Activated CD8-positive, alpha-beta memory T cell treated with anti-CD3 and anti-CD28 coated beads, Interleukin-2, amount 50 U/mL, for 1 hour (primary cell): Measurements from ENCODE around the gene KCTD17.

Source experiments
- DNase-seq: peaks from one replicate; pipeline ENCODE4 v3.0.0-alpha.2; 2020; ENCODE audit errors: extremely low read depth

The KCTD17 gene

GRCh38 chr22:37043828-37044538, 7.6 kb upstream of the KCTD17 start:
- DNase-seq = no peak

- DNase-seq = no peak
These were observed 6.6 kb upstream of the KCTD17 start for GRCh38 chr22:37044634-37045625.

GRCh38 chr22:37045958-37046357, 5.6 kb upstream of the KCTD17 start:
- no peak for DNase-seq

GRCh38 chr22:37046589-37046988, 5.0 kb upstream of the KCTD17 start:
- no peak for DNase-seq

- DNase-seq = no peak
These were observed 4.5 kb upstream of the KCTD17 start for GRCh38 chr22:37047006-37047405.

- DNase-seq = no peak
These were observed 3.4 kb upstream of the KCTD17 start for GRCh38 chr22:37048133-37048532.

- no peak for DNase-seq
These were observed 2.3 kb upstream of the KCTD17 start for GRCh38 chr22:37049224-37049623.

- no peak for DNase-seq
These were observed 629 bp upstream of the KCTD17 start for GRCh38 chr22:37050913-37051312.

- no peak for DNase-seq
These were observed 1.1 kb downstream of the KCTD17 start for GRCh38 chr22:37052386-37053309.

GRCh38 chr22:37053310-37054055, 1.9 kb downstream of the KCTD17 start:
- DNase-seq = no peak

- no peak for DNase-seq
These were observed 2.5 kb downstream of the KCTD17 start for GRCh38 chr22:37054056-37054395.

GRCh38 chr22:37054600-37055365, 3.2 kb downstream of the KCTD17 start:
- no peak for DNase-seq

GRCh38 chr22:37056246-37056645, 4.7 kb downstream of the KCTD17 start:
- no peak for DNase-seq

GRCh38 chr22:37057226-37057625, 5.7 kb downstream of the KCTD17 start:
- DNase-seq = no peak

GRCh38 chr22:37057796-37058510, 6.4 kb downstream of the KCTD17 start:
- no peak for DNase-seq

GRCh38 chr22:37058917-37059701, 7.6 kb downstream of the KCTD17 start:
- DNase-seq = no peak

GRCh38 chr22:37059876-37060449, 8.4 kb downstream of the KCTD17 start:
- no peak for DNase-seq

- DNase-seq = no peak
These were observed 9.5 kb downstream of the KCTD17 start for GRCh38 chr22:37060801-37061610.
